Stimulated activated CD8-positive, alpha-beta memory T cell treated with anti-CD3 and anti-CD28 coated beads, Interleukin-4, amount 100 ng/mL, for 24 hours (primary cell): ENCODE data around the gene TLE6.
"Not testable (repeated sequence)": the region's sequence is repeated elsewhere in the genome, so short reads cannot be mapped to it uniquely, and the experiment has no call there.

ENCODE experiments used
- DNase-seq: peaks from one replicate; pipeline ENCODE4 v3.0.0-alpha.2; 2020; ENCODE audit warnings: low read depth

Gene TLE6

GRCh38 chr19:2974342-2975041, 2.9 kb upstream of the TLE6 start:
- DNase-seq = no peak

DNA sequence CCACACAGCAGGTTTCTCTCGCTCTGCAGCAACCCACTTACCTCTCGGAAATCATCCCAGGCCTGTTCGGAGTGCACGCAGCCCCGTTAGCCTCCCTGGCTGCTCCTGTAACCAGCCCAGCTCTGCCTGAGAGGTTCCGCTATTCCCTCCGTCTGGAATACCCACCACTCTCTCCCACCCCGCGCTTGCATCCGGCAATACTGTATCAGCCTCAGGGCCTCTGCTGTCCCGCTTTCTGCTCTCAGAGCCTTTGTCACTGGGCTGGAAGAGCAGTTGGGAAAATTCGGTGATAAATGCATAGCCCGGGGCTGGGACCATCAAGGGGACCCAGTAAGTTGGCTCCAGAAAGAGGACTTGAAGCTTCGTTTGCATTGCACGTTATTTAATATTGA, 759 bp upstream of the TLE6 start:
- no peak for DNase-seq

- no peak for DNase-seq
Observed at GRCh38 chr19:2977746-2978138, 378 bp downstream of the TLE6 start.

DNA sequence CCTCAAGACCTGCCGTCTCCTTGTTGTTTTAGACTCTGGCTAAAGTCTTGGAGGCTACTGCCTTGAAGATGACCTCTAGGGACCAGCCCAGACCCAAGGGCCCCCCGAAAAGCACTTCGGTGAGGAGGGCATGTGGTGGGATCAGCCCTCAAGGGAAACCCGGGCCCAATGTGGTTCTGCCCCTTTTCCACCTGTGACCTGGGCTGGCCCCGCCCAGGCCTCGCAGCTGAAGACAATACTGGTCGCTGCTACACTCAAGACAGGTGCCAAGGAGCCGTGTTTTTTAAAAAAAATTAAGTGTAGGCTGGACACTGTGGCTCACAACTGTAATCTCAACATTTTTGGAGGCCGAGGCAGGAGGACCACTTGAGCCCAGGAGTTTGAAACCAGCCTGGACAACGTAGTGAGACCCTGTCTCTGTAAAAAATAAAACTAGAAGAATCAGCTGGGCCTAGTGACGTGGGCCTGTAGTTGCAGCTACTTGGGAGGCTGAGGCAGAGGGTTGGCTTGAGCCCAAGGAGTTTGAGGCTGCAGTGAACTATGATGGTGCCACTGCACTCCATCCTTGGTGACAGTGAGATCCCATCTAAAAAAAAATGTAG, 903 bp downstream of the TLE6 start:
- DNase-seq = no peak

- no peak for DNase-seq
Observed at GRCh38 chr19:2978772-2979171, 1.4 kb downstream of the TLE6 start.

- no peak for DNase-seq
Observed at GRCh38 chr19:2981898-2982297, 4.5 kb downstream of the TLE6 start.

DNA sequence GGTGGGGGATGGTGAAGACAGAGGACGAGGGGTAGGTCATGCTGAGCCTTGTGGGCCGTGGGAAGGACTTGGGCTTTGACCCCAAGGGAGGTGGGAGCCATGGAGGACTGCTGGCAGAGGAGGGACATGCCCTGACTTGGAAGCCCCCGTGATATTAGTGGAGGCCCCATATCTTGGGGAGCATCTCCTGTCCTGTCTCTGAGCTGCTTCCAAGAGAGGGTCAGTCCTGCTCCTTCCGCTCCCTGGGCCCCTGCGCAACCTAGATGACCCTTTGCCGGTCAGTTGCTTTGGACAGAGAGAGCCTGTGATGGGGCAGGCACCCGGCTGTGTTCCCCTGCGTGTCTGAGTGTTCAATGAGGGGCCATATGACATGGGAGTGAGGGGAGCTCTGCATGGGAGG, 5.2 kb downstream of the TLE6 start:
- no peak for DNase-seq

DNA sequence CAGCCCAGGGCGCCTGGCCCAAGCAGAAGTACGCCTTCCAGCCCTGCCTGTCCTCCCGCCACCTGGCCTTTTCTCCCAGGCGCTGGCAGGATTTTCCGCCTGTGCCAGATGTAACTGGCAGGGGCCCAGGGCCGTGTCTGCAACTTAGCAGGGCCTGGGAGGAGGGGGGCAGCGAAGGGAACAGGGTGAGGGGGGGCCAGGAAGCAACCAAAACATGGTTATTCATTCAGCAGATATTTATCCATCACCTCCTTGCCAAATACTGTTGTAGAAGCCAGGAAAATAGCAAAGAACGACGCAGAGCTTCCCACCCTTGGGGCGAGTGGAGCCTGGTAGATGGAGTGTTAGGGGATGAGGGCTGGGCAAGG, 5.6 kb downstream of the TLE6 start:
- no peak for DNase-seq

- DNase-seq = no peak
Observed at GRCh38 chr19:2983351-2984214, 6.2 kb downstream of the TLE6 start.

- no peak for DNase-seq
Observed at GRCh38 chr19:2984215-2984528, 6.8 kb downstream of the TLE6 start.

DNA sequence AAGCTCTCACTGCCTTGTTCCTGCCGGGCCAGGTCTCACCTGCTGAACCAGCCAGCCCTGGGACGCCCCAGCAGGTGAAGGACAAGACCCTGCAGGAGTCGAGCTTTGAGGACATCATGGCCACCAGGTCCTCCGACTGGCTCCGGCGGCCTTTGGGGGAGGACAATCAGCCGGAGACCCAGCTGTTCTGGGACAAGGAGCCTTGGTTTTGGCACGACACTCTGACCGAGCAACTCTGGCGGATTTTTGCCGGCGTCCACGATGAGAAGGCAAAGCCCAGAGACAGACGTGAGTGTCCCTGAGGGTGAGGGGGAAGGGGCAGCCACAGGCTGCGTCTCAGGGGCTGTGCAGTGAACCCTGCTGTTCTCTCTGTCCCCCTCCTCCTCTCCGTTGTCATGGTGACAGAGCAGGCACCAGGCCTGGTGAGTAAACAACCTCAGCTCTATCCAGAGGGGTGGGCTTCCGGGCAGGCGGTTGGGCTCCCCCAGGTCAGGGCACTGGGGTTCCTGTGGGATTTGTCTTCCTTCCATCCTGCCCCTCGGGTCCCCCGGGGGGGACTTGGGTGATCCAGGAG, 9.7 kb downstream of the TLE6 start:
- no peak for DNase-seq

- no peak for DNase-seq
Observed at GRCh38 chr19:2987797-2988196, 10.4 kb downstream of the TLE6 start.

DNA sequence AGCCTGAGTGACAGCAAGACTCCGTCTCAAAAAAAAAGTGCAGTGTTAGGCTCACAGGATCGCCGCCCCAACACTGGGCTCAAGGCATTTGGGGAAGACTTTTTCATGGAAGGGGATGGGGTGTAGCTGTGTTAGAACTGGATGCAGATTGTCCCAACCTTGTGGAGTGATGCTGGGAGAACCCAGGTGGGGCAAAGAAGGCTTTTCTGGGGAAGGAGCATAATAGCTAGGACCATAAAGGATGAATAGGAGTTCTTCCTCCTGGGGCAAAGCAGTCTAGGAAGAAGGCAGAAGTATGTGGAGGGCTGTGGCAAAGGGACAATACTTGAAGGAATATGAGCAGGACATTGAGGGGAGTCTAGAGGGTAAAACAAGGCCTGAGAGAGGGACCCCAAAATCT, 11.2 kb downstream of the TLE6 start:
- DNase-seq = no peak

- no peak for DNase-seq
Observed at GRCh38 chr19:2989236-2989946, 12.0 kb downstream of the TLE6 start.

- not testable (repeated sequence) for DNase-seq
Observed at GRCh38 chr19:2992333-2992732, 15.0 kb downstream of the TLE6 start.

GRCh38 chr19:2992958-2993357, 15.6 kb downstream of the TLE6 start:
- no peak for DNase-seq

GRCh38 chr19:2993579-2993978, 16.2 kb downstream of the TLE6 start:
- DNase-seq = no peak

- DNase-seq = no peak
Observed at GRCh38 chr19:2994588-2995131, 17.3 kb downstream of the TLE6 start.

GRCh38 chr19:2997720-2998119, 20.4 kb downstream of the TLE6 start:
- no peak for DNase-seq

DNA sequence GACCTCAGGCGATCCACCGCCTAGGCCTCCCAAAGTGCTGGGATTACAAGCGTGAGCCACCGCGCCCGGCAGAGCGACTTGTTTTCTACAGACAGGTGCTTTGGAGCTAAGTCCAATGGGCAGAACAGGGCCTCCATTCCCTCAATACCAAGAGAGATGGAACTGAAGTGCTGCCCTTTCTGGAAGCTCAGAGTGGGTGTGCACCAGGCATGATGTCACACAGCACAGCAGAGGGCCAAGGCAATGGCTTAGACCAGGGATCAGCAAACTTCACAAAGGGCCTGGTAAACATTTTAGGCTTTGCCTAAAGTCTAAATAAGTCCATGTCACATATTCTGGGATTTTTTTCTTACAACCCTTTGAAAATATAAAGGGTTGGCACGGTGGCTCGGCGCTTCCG, 21.3 kb downstream of the TLE6 start:
- DNase-seq = no peak

DNA sequence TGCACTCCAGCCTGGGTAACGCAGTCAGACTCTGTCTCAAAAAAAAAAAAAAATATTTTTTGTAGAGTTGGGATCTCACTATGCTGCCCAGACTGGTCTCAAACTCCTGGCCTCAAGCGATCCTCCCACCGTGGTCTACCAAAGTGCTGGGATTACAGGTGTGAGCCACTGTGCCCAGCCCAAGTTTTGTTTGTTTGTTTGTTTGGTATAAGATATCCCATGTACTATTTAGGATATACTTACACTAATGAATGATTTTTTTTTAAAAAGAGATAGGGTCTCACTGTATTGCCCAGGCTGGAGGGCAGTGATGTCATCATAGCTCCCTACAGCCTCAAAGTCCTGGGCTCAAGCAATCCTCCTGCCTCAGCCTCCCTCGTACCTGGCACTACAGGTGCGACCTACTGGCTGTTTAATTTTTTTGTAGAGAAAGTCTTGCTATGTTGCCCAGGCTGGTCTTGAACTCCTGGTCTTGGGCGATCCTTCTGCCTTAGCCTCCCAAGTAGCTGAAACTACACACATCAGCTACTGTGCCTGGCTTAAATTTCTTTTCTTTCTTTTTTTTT, 24.0 kb downstream of the TLE6 start:
- DNase-seq = no peak

DNA sequence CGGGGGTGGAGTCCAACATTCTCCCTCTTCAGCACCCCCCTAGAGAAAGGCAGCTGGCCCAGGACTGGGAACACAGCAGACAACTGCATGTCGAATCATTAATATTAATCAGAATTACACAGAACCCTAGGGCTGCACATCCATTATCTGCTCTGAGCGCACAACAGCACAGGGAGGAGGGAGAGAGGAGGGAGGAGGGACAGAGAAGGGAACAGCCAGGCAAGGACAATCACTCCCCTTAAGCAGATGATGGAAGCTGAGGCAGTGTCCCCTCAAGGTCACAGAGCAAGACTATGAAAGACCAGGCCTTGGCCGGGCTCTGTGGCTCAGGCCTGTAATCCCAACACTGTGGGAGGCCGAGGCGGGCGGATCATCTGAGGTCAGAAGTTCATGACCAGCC, 25.7 kb downstream of the TLE6 start:
- no peak for DNase-seq
